Liver (tissue), 3 donors: ENCODE results near the gene FMN1.

Source experiments
- CTCF ChIP-seq: fragments of 150-350 bp; IDR thresholded peaks from 2 replicates; pipeline ENCODE4 v1.5.1; 2017; ENCODE audit warnings: improper control_type of control experiment, low read depth, low read length; ENCODE audit not compliant: missing input control
- FOXA1 ChIP-seq: IDR thresholded peaks from 2 replicates; pipeline ENCODE4 v1.6.1; 2016; ENCODE audit warnings: antibody characterized with exemption
- JUND ChIP-seq, 2 donors: IDR thresholded peaks; 2 replicates each; pipeline ENCODE4 v1.6.1; 2016; ENCODE audit warnings: antibody characterized with exemption in 2 of 2
- RAD21 ChIP-seq, 2 donors: IDR thresholded peaks; 2 replicates each; pipeline ENCODE4 v1.6.1; 2016; ENCODE audit warnings: antibody characterized with exemption in 2 of 2, mild to moderate bottlenecking in 2 of 2
- RXRA ChIP-seq, 2 donors: IDR thresholded peaks; 2 replicates each; pipeline ENCODE4 v1.6.1; 2017 to 2018; ENCODE audit warnings: antibody characterized with exemption in 2 of 2, mild to moderate bottlenecking in 1 of 2
- donor health status: healthy.
- donor health status: healthy.

GRCh38 chr15:32859996-32860395 is 334.5 kb downstream of the FMN1 start:
- no peak for TF ChIP-seq JUND (IDR thresholded peaks at IDR 0.05)
- no peak for TF ChIP-seq RXRA (IDR thresholded peaks at IDR 0.05)
- no peak for TF ChIP-seq CTCF
- TF ChIP-seq FOXA1: no peak
- no peak for TF ChIP-seq RAD21 (IDR thresholded peaks at IDR 0.05)
